Femur (tissue), 1 donor: ENCODE results near the gene GABRB2.
"Not testable (repeated sequence)": the region's sequence is repeated elsewhere in the genome, so short reads cannot be mapped to it uniquely, and the experiment has no call there.

Source experiments
- DNase-seq: peaks from one replicate; pipeline ENCODE4 v3.0.0-alpha.2; 2017

GABRB2 gene

GRCh38 chr5:161385027-161385426 lies 161.5 kb downstream of the GABRB2 start:
- DNase-seq, result no peak

DNA sequence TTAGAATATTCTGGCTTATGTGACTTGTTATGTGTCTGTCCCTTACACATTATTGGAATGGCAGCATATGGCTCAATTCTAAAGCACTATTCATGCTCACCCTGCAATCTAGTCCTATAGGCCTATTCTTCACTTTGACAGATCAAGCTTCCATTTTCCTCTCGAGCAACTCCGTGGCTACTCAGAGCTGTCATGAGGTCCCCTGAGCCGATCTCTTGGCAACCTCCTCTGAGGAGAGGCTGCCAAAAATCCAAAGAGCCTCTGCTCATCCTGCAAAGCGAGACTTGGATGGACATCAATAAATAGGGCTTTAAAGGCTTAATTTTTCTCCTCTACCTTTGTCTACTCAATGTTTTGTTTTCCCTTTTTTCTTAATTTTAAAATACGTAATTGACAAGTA lies 163.8 kb downstream of the GABRB2 start:
- DNase-seq, result no peak

DNA sequence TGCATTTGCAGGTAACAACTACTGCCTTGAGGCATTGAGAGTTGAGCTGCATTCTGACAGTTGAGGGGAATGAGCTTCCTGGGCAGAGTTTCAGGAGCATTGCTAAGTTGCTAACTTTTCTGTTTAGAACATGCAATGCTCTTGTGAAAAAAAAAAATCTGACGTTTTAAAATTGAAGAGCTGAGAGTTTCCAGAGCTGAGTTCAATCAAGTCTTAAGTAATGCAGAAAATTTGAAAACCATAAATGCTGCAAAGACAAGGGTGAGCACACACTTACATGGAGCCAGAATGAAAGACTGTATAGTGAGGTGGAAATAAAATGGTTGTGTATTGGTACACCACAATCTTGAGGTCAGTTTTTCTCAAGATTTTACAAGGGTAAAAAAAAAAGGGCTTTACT lies 166.0 kb downstream of the GABRB2 start:
- DNase-seq, result no peak

DNA sequence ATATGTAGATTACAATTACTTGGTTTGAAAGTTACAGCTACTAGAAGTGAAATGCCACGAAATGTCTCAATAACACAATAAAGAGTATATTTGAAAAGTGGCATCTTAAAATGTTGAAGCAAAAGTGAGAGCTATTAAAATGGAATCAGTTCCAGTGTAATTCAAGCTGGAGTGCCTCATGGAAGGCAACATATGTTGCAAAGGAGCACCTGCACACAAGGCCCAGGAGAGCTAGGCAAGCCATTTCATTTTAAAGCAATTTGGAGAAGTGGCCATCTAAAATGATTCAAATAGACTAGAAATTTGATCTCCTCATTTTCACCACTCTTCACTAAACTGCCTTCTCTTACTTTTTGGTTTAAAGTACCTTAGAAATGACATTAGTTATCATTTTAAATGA lies 167.8 kb downstream of the GABRB2 start:
- no peak for DNase-seq

DNA sequence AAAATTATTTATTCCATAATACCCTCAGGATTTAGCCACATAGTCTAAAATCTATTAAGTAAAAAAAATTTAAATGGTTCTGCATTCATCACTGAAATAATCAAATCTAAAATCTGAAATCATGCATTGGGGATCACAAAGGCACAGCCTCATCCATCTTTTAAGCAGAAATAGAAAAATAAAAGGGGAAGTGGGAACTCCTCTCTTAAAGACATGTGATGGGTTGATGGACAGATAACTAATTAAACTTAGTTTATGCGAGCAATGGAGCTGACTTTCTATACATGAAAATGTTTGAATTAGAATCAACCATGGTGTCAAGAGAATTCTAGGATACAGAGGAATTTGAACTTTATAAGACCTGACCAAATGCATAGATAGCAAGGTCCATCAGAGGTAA lies 170.5 kb downstream of the GABRB2 start:
- no peak for DNase-seq

DNA sequence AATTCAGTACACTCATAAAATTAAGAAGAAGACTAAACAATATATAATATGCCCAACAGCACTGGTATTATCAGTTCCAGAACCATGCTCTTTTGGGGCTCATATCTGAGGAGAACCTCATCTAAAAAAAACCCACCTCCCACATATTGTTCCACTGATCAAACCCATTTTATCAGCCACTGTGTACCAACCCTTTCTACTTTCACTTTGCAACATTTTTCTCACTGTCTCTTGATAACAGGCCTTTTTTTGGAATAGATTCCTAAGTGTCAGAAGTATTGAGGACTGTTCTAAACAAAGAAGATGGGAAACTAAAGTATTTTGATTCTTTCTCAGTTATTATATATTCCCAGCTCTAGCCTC lies 173.2 kb downstream of the GABRB2 start:
- no peak for DNase-seq

DNA sequence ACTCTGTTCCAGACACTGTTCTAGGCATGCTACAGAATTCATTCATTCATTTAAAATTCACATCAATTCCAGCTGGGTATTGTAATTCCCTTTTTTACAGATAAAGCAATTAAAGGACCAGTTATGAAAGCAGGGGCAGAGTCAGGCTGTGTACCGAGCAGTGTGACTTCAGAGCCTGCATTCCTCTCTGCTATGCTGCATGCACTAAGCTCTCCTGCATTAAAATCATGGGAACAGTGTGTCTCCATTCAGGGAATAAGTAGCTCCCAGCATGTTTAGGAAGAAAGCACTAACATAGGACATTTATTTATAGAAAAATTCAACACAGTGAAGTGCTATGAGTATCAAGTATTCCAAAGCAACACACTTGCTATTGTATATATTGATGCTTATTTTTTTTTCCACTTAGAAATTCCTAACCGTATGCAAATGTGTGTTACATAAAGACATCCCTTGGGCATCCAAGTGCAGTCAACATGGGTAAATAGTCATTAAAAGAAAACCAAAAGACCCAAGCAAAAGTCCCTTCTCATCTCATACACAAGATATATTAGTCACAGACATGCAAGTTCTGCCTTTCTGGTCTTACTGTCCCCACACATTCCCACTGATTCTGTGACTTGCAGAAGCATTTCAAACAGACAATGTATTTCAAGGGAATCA lies 173.7 kb downstream of the GABRB2 start:
- no peak for DNase-seq

DNA sequence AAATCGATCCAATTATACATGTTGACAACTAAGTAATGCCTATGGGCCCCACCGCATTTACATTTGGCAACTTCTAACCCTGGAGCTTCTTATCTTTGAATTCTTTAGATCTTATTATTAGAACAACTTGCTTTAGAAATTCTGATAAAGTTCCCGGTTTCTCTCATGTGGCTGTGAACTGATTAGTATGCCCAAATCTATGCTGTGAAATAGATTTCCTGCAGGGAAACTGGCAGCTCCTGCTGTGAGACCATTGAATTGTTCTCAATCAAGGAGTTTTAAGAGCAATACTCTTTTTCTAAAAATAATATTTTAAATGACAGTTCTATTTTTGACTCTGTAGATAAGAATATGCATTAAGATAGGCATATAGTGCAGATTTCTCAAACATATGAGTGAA lies 177.5 kb downstream of the GABRB2 start:
- DNase-seq, result no peak

DNA sequence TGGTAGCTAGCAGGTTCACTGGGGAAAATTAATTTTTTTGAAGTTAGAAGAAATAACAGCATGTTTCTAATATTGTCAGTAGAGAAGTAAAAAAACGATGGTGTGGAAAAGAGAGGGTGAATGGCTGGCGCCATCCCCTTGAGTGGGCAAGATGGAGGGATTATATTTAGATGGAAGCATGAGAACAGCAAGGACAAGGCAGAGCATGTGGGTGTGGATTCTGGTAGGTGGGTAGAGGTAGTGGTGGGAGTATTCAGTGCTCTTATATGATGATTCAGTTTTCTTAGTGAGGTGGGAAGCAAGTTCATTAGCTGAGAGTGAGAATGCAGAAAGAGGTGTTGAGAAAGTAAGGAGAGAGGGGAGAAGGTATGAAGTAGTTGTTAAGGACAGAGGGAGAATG lies 188.1 kb downstream of the GABRB2 start:
- DNase-seq, result no peak

DNA sequence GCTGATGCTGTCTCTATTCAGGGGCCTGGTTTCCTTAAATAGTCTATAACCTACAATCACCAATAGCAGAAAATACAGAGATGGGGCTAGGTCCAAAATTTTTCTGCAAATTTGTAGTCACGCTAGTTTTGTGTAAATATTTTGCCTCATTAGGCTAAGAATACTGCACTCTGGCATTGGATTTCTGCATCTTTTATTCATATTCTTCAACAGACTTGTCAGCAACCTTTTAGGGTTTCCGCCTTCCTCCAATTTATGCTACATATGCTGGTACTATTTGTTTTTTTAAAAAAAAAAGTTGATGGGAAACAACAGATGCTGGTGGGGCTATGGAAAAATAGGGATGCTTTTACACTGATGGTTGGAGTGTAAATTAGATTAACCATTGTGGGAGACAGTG lies 202.3 kb downstream of the GABRB2 start:
- no peak for DNase-seq

- no peak for DNase-seq
These were observed 203.6 kb downstream of the GABRB2 start for GRCh38 chr5:161342886-161343285.

- DNase-seq, result no peak
These were observed 206.5 kb downstream of the GABRB2 start for GRCh38 chr5:161340012-161340411.

- no peak for DNase-seq
These were observed 213.2 kb downstream of the GABRB2 start for GRCh38 chr5:161333194-161333880.

DNA sequence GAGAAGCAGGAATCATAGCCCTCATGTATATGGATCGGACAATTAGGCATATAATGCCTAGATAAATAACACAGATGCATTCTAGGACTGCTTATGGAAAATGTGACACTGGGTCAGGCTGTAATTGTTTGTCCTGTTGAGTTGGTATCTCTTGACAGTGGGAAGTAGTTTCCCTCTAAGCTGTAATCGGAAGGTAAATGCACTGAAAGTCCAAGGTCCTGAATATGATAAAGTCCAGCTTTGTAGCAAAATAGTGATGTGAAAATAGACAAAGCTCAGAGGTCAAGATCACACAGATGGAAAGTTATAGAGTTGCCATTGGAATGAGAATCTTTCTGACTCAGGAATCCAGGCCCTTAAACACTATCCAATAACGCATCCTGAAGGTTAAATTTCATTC lies 214.2 kb downstream of the GABRB2 start:
- no peak for DNase-seq

GRCh38 chr5:161314033-161314432 lies 232.5 kb downstream of the GABRB2 start:
- DNase-seq, result no peak

DNA sequence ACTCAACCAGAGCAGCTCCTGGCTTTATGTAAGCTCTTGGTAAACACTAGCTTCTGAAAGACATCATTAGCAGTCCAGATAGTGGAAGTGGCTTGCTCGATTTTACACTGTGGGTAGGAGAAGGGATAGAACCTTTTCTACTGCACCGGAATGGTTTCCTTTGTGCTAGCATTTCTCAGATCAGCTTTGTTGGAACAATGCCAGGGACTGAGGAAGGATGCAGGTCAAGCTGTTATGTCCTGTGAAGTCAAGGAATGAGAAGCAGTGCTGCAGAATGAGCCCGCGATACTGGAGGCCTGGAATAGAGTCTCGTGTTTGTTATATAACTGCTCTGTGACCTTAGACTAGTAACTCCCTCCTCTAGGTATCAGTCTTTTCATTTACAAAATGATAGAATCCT lies 233.6 kb downstream of the GABRB2 start:
- DNase-seq, result no peak

- DNase-seq, result no peak
These were observed 234.6 kb downstream of the GABRB2 start for GRCh38 chr5:161311965-161312364.

DNA sequence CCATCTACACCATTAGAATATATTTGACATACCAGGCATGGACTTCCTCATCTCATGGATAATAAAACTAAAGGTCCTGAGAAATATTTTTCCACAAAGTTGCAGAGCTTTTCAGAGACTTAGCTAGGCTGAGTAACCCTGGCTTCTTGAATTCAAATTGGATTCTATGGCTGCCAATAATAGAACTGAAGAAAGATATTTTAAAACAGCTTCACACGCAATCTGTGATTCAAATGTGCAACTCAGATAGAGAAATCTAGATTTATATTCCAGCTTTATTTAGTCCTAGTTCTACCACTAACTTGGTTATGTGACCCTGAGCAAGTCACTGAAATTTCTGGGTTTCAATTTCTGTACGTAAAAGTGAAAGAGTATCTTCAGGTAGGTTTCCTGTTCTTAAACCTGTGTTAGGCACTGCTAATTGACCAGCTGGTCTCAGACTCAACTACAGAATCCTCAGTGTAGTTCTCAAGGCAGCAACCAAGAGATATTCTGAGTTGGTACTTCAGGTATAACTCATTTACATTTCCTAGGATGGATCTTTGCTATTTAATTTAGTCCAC lies 235.3 kb downstream of the GABRB2 start:
- DNase-seq, result no peak

- DNase-seq, result peak; percentile 17
These were observed 240.1 kb downstream of the GABRB2 start for GRCh38 chr5:161306351-161306995.

- DNase-seq, result no peak
These were observed 240.9 kb downstream of the GABRB2 start for GRCh38 chr5:161305601-161306000.

DNA sequence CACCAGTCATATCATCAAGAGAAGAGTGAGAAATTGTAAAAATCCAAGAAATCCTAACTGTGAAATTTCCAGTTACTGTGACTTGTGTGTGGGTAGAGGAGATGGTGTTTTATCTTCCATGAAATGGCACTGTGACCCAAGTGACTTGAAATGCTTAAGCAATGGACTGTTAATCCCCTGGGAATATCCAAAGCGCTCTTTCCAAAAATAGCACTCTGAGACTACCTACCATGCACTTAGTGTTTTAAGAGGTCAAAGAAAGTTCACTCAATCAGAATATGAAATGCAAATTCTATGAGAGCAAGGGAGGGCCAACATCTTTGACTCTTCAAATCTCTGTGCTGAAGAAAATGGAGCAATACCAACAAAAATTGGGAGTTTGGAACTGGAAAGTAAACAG lies 244.0 kb downstream of the GABRB2 start:
- DNase-seq, result no peak

GRCh38 chr5:161301586-161301985 lies 244.9 kb downstream of the GABRB2 start:
- no peak for DNase-seq

GRCh38 chr5:161299053-161299452 lies 247.5 kb downstream of the GABRB2 start:
- DNase-seq, result no peak

GRCh38 chr5:161297388-161297787 lies 249.1 kb downstream of the GABRB2 start:
- not testable (repeated sequence) for DNase-seq
